PC-9 (cell line): ENCODE data around the gene LTA. TPM values are rescaled to one million over a fixed set of nuclear protein-coding genes. Genes with fewer than 3 reads are reported as not detected.

Source experiments
- BruUV-seq: library from RNA; stranded (reverse); fragments of 400-500 nt; replicated peaks from 2 replicates; lab custom pipeline; 2021; lab: Mats Ljungman, UMichigan
- CTCF ChIA-PET: fragments of 300-600 bp; sonication (Branson Sonifier 250); formaldehyde crosslinking; loops from one replicate; lab custom pipeline; 2022; ENCODE audit warnings: antibody characterized with exemption; lab: Charles Lee
- POLR2A ChIA-PET: fragments of 300-600 bp; sonication (Branson Sonifier 250); formaldehyde crosslinking; loops from one replicate; lab custom pipeline; 2022; ENCODE audit warnings: antibody characterized with exemption; ENCODE audit not compliant: unreplicated experiment; lab: Charles Lee
- DNase-seq, 2 experiments: peaks; one replicate each; pipeline versions ENCODE4 v3.0.0 to v3.0.0-alpha.2; 2015 to 2022; ENCODE audit warnings: mixed read lengths in 1 of 2
- H2AFZ ChIP-seq: fragments of 200-600 bp; sonication (generic); 2 replicates; pipeline ENCODE4 v1.8.1; 2017; ENCODE audit warnings: antibody characterized with exemption
- H3F3A ChIP-seq: fragments of 200-600 bp; sonication (generic); 2 replicates; pipeline ENCODE4 v1.8.1; 2017; ENCODE audit warnings: antibody characterized with exemption, mild to moderate bottlenecking, low read depth; ENCODE audit not compliant: insufficient read depth
- H3K27ac ChIP-seq: fragments of 200-600 bp; sonication (generic); 2 replicates; pipeline ENCODE4 v1.6.1; 2016; ENCODE audit warnings: mixed run types
- H3K27me3 ChIP-seq: fragments of 200-600 bp; sonication (generic); 2 replicates; pipeline ENCODE4 v1.6.1; 2016; ENCODE audit warnings: low read depth, mixed run types; ENCODE audit not compliant: insufficient read depth
- H3K36me3 ChIP-seq: fragments of 200-600 bp; sonication (generic); 2 replicates; pipeline ENCODE4 v1.6.1; 2016; ENCODE audit warnings: low read depth, mixed run types
- H3K4me1 ChIP-seq: fragments of 200-600 bp; sonication (generic); replicated peaks from 2 replicates; pipeline ENCODE4 v1.6.1; 2016; ENCODE audit warnings: mixed run types; ENCODE audit not compliant: insufficient read depth
- H3K4me2 ChIP-seq: fragments of 200-600 bp; sonication (generic); 2 replicates; pipeline ENCODE4 v1.6.1; 2017; ENCODE audit warnings: mixed run types
- H3K4me3 ChIP-seq: fragments of 200-600 bp; sonication (generic); 2 replicates; pipeline ENCODE4 v1.6.1; 2016; ENCODE audit warnings: mixed run types
- H3K79me2 ChIP-seq: fragments of 200-600 bp; sonication (generic); 2 replicates; pipeline ENCODE4 v1.6.1; 2017; ENCODE audit warnings: low read depth, mixed run types
- H3K9me2 ChIP-seq: fragments of 200-600 bp; sonication (generic); 2 replicates; pipeline ENCODE4 v1.8.1; 2017; ENCODE audit warnings: mild to moderate bottlenecking; ENCODE audit not compliant: insufficient read depth
- H3K9me3 ChIP-seq: fragments of 200-600 bp; sonication (generic); 2 replicates; pipeline ENCODE4 v1.8.1; 2016; ENCODE audit warnings: low read depth; ENCODE audit not compliant: insufficient read depth
- H4K20me1 ChIP-seq: fragments of 200-600 bp; sonication (generic); 2 replicates; pipeline ENCODE4 v1.8.1; 2017; ENCODE audit not compliant: insufficient read depth
- CTCF ChIP-seq: fragments of 200-600 bp; sonication (generic); conservative IDR thresholded peaks from 2 replicates; pipeline ENCODE4 v1.6.1; 2017; ENCODE audit warnings: mixed run types, antibody characterized with exemption, mild to moderate bottlenecking, moderate library complexity
- EZH2 ChIP-seq: fragments of 200-600 bp; sonication (generic); IDR thresholded peaks from 2 replicates; pipeline ENCODE4 v1.8.0; 2017; ENCODE audit warnings: antibody characterized with exemption, low read depth
- intact Hi-C: fragments of 100-400 bp; cut with micrococcal nuclease; formaldehyde crosslinking; loops from one replicate; pipeline ENCODE4 v1.10.0; 2022; ENCODE audit not compliant: unreplicated experiment
- total RNA-seq: library from RNA; stranded (reverse); gene quantifications from 2 replicates; pipeline ENCODE4 v1.2.3, GENCODE V29; 2021

LTA gene
- total RNA-seq, 1 experiment from 2014 or later: not detected

GRCh38 chr6:31540640-31541039 lies 31.4 kb upstream of the LTA start:
- H4K20me1 ChIP-seq: peaks cover 56% of the 10 kb centered on the region
- H3K4me1 ChIP-seq: peaks cover 29% of the 10 kb centered on the region
- ChIA-PET POLR2A (interaction anchor here (0.6 to 0.7 kb wide), 4 partner anchors 9 to 139 kb away, joined by 4 to 5 read pairs (median 4); no protein-coding TSS in a partner anchor), CTCF (no interaction called here)
- peak overlapping the region; percentile 95 for H3K27ac ChIP-seq
- intact Hi-C loops: loop anchor here (1.0 to 10.0 kb wide), 4 partner anchors 42 to 654 kb away; partner anchors contain the start of genes CLIC1, GPSM3, HSPA1B and MICB
- H3K4me2 ChIP-seq: peak overlapping the region; percentile 76
- TF ChIP-seq EZH2 (no peak), CTCF (no peak)
- no peaks in the 10 kb centered on the region for H3K9me3 ChIP-seq
- no peak for DNase-seq
- BruUV-seq: no TSS peak
- H3K79me2 ChIP-seq: peaks cover 70% of the 10 kb centered on the region
- H3K27me3 ChIP-seq: no peaks in the 10 kb centered on the region
- no peaks in the 10 kb centered on the region for H3K9me2 ChIP-seq
- peaks cover 45% of the 10 kb centered on the region; the same call in 1 of the 2 replicates for H3F3A ChIP-seq
- peaks cover 41% of the 10 kb centered on the region for H3K36me3 ChIP-seq
- no peak overlapping the region for H2AFZ ChIP-seq
- peak overlapping the region; percentile 75 for H3K4me3 ChIP-seq

- intact Hi-C loops: loop anchor here (1.0 to 10.0 kb wide), 4 partner anchors 43 to 654 kb away; partner anchors contain the start of genes CLIC1, GPSM3, HSPA1B and MICB
- TF ChIP-seq EZH2 (no peak), CTCF (no peak)
- Histone ChIP-seq H3K27me3 (no peaks in the 10 kb centered on the region), H3F3A (peaks cover 40% of the 10 kb centered on the region; the same call in 1 of the 2 replicates), H3K4me2 (peak overlapping the region; percentile 76), H4K20me1 (peaks cover 51% of the 10 kb centered on the region), H3K4me1 (peaks cover 29% of the 10 kb centered on the region), H3K27ac (peak overlapping the region; percentile 95), H3K4me3 (peak overlapping the region; percentile 75), H3K9me2 (no peaks in the 10 kb centered on the region), H3K9me3 (no peaks in the 10 kb centered on the region), H3K79me2 (peaks cover 65% of the 10 kb centered on the region), H3K36me3 (peaks cover 35% of the 10 kb centered on the region), H2AFZ (0 out of 2 replicates have a peak overlapping the region, but pooled peaks have one; percentile 82)
- TSS peak; percentile 52 for BruUV-seq
- ChIA-PET CTCF (interaction anchor here (0.6 to 0.7 kb wide), 3 partner anchors 46 to 589 kb away, joined by 3 to 4 read pairs (median 3); partner anchors contain the start of gene SKIC2), POLR2A (interaction anchor here (0.6 to 1.5 kb wide), 13 partner anchors 31 to 1431 kb away, joined by 3 to 12 read pairs (median 4); partner anchors contain the start of genes LSM2 and MICB)
- DNase-seq: peak in 1 of 2 experiments; percentile 43
Measured at GRCh38 chr6:31541059-31541657, 30.9 kb upstream of the LTA start.

- intact Hi-C loops: loop anchor here (1.0 to 10.0 kb wide), 5 partner anchors 44 to 653 kb away; partner anchors contain the start of genes CLIC1, GPSM3, HSPA1B and MICB
- peaks cover 43% of the 10 kb centered on the region for H4K20me1 ChIP-seq
- no peaks in the 10 kb centered on the region for H3K9me2 ChIP-seq
- peaks cover 57% of the 10 kb centered on the region for H3K79me2 ChIP-seq
- peaks cover 35% of the 10 kb centered on the region; the same call in 1 of the 2 replicates for H3F3A ChIP-seq
- peak within 1 kb of the TSS; percentile 76 for H3K4me2 ChIP-seq
- POLR2A ChIA-PET: interaction anchor here (0.6 to 1.5 kb wide), 11 partner anchors 29 to 1430 kb away, joined by 3 to 12 read pairs (median 5); partner anchors contain the start of genes LSM2 and MICB
- CTCF ChIA-PET: interaction anchor here (0.6 to 1.2 kb wide), 5 partner anchors 46 to 588 kb away, joined by 3 to 4 read pairs (median 3); partner anchors contain the start of gene SKIC2
- TF ChIP-seq EZH2 (no peak), CTCF (no peak)
- H3K9me3 ChIP-seq: no peaks in the 10 kb centered on the region
- peak within 1 kb of the TSS; percentile 75 for H3K4me3 ChIP-seq
- peak within 1 kb of the TSS; percentile 82 for H2AFZ ChIP-seq
- no peaks in the 10 kb centered on the region for H3K27me3 ChIP-seq
- no TSS peak for BruUV-seq
- peaks cover 29% of the 10 kb centered on the region for H3K4me1 ChIP-seq
- peaks cover 29% of the 10 kb centered on the region for H3K36me3 ChIP-seq
- peak; percentile 89 to 90 for DNase-seq
- H3K27ac ChIP-seq: peak within 1 kb of the TSS; percentile 95
Measured at GRCh38 chr6:31541658-31542521, 30.2 kb upstream of the LTA start, which contains the start of gene DDX39B. DDX39B (minus strand) TSS chr6:31542003; CDS start chr6:31540532, 1,471 bp downstream.
